Measurements from ENCODE around the gene KRTAP5-5. TPM values are rescaled to one million over a fixed set of nuclear protein-coding genes. Genes with fewer than 3 reads are reported as not detected.
A peak's percentile ranks its signal among the peaks of the same experiment; 100 is the strongest.

Gene KRTAP5-5
- total RNA-seq, 1 donor from 2014 or later = not detected

DNA sequence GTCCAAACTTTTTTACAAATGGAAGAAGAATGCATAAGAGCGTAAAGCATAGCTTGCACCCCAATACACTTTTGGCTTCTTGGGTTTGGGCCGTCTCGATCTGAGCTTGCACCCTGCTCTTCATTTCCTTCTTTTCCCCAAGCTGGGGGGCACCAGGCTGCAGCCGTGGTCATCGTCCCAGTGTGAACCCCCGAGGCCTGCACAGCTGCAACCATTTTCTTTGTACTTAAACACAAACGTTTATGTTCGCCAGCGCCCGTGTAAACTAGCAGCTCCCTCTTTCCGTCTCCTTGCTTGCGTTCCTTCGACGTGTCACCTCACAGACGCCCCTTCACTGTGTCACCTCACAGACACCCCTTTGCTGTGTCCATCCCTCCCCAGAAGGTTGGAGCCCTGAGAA lies 10.1 kb downstream of the KRTAP5-5 start:
- no peaks in the 10 kb centered on the region for H3K36me3 Mint-ChIP-seq
- H3K4me1 Mint-ChIP-seq (ENCODE audit: unreplicated experiment) = peaks cover 10% of the 10 kb centered on the region
- H3K9me3 Mint-ChIP-seq = no peaks in the 10 kb centered on the region
- no peak overlapping the region for H3K27ac Mint-ChIP-seq
- peaks cover 28% of the 10 kb centered on the region for H3K27me3 Mint-ChIP-seq
- H3K4me3 Mint-ChIP-seq = no peak overlapping the region
- DNase-seq (ENCODE audit: extremely low spot score, unreplicated experiment) = no peak
- no peak for TF ChIP-seq CTCF (conservative IDR thresholded peaks at IDR 0.05)

DNA sequence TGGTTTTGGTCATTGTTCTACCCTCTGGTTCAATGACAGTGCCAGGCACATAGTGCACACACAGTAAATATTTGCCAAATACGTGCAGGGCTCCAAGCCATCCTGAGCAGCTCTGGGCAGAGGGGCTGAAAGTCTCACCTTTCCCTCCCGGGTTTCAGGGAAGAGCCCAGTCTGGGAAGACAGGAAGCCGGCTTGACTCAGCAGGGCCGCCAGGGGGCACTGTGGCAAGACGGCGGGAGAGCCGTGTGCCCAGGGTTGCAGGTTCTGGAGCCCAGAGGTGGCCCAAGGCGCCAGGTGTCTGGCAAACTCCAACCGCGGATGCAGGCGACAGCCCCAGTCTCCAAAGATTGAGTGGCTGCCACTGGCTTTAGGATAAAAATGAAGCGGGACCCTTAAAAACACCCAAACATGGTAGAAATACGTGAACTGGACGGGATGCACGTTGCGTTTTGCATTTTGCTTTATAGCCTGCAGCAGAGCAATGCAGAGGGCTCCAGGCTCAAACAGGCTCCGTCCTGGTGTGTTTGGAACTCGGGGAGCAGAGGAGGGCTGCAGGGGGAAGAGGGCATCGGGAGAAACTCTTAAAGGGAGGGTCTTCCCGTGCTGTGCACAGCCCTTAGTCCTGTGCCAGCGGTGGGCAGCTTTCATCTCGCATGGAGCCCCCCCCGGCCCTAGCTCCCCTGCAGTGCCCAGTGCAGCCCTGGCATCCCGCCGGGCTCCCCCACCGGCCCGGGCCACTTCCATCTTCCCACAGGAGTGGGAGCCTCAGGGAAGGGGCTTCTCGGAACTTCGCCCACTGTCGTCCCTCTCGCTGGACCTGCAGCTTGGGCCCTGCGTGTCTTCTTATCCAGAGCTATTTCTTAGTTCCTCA lies 10.7 kb downstream of the KRTAP5-5 start:
- no peaks in the 10 kb centered on the region for H3K9me3 Mint-ChIP-seq
- H3K27me3 Mint-ChIP-seq = peaks cover 25% of the 10 kb centered on the region
- H3K27ac Mint-ChIP-seq = no peak overlapping the region
- peak; percentile 91 for TF ChIP-seq CTCF (conservative IDR thresholded peaks at IDR 0.05)
- H3K36me3 Mint-ChIP-seq = no peaks in the 10 kb centered on the region
- peaks cover 10% of the 10 kb centered on the region for H3K4me1 Mint-ChIP-seq (ENCODE audit: unreplicated experiment)
- H3K4me3 Mint-ChIP-seq = no peak overlapping the region
- DNase-seq (ENCODE audit: extremely low spot score, unreplicated experiment) = no peak

GRCh38 chr11:1641096-1641495 lies 11.5 kb downstream of the KRTAP5-5 start:
- H3K4me3 Mint-ChIP-seq = no peak overlapping the region
- TF ChIP-seq CTCF (conservative IDR thresholded peaks at IDR 0.05) = no peak
- no peaks in the 10 kb centered on the region for H3K9me3 Mint-ChIP-seq
- peaks cover 19% of the 10 kb centered on the region for H3K27me3 Mint-ChIP-seq
- peaks cover 10% of the 10 kb centered on the region for H3K4me1 Mint-ChIP-seq (ENCODE audit: unreplicated experiment)
- no peak for DNase-seq (ENCODE audit: extremely low spot score, unreplicated experiment)
- no peak overlapping the region for H3K27ac Mint-ChIP-seq
- no peaks in the 10 kb centered on the region for H3K36me3 Mint-ChIP-seq

DNA sequence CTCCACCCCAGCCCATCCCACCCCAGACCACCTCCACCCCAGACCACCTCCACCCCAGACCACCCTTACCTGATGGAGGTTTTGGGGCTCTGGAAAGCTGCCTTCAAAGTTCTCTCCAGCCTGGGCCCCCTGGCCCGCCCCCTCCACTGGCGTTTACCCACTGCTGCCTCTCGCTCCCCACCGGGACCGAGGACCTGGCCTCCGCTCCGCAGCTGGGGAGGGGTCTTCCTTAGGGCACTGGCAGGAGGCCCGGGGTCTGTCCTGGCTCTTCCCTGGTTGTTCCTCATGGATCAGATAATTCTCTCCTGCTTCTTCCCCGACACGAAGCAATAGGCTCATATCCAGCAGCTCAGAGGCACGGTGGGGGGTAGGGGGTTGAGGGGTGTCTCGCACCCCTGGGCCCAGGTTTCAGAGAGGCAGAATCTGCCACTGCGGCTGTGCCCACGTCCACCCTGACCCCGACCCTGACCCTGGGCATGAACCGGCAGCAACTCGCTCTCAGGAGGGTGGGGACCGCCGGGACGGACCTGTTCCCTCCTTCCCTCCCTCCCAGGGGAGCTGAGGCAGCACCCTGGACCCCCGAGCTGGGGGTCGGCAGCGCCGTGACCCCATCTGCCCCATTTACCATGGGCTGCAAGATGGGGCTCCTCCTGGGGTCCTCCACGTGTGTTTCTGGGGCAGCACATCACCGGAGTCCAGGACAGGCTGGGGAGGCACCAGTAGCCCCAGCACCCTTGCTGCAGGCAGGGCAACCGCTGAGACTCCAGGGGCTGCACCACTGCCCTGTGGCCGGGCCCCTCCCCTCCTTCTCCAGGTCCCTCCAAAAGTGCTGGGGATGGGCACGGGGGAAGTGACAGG lies 12.9 kb downstream of the KRTAP5-5 start:
- Mint-ChIP-seq H3K4me1 (ENCODE audit: unreplicated experiment) (peaks cover 10% of the 10 kb centered on the region), H3K27me3 (peaks cover 23% of the 10 kb centered on the region), H3K9me3 (no peaks in the 10 kb centered on the region), H3K36me3 (no peaks in the 10 kb centered on the region), H3K4me3 (no peak overlapping the region), H3K27ac (no peak overlapping the region)
- no peak for DNase-seq (ENCODE audit: extremely low spot score, unreplicated experiment)
- TF ChIP-seq CTCF (conservative IDR thresholded peaks at IDR 0.05) = no peak

GRCh38 chr11:1643146-1643690 lies 13.6 kb downstream of the KRTAP5-5 start:
- H3K4me1 Mint-ChIP-seq (ENCODE audit: unreplicated experiment) = peaks cover 10% of the 10 kb centered on the region
- H3K36me3 Mint-ChIP-seq = no peaks in the 10 kb centered on the region
- no peak for TF ChIP-seq CTCF (conservative IDR thresholded peaks at IDR 0.05)

More at GRCh38 chr11:1643146-1643690, 13.6 kb downstream of the KRTAP5-5 start:
- Mint-ChIP-seq H3K27ac (no peak overlapping the region), H3K4me3 (no peak overlapping the region), H3K9me3 (no peaks in the 10 kb centered on the region), H3K27me3 (peaks cover 23% of the 10 kb centered on the region)
- DNase-seq (ENCODE audit: extremely low spot score, unreplicated experiment) = no peak
